HepG2 (cell line): ENCODE data around the gene BMPR1B.

Experiments used
- BRCA1 ChIP-seq: sonication (generic); formaldehyde crosslinking; IDR thresholded peaks from 2 replicates; pipeline ENCODE4 v1.4.0; 2020; ENCODE audit warnings: missing genetic modification reagents
- CBFB ChIP-seq: sonication (generic); formaldehyde crosslinking; IDR thresholded peaks from 2 replicates; pipeline ENCODE4 v1.4.0; 2020; ENCODE audit warnings: missing genetic modification reagents
- DNMT3B ChIP-seq: conservative IDR thresholded peaks from 2 replicates; pipeline ENCODE4 v1.6.1; 2016; ENCODE audit warnings: missing biosample characterization, control low read depth
- MXI1 ChIP-seq: IDR thresholded peaks from 3 replicates; pipeline ENCODE4 v1.6.1; 2012; ENCODE audit warnings: low read depth, low read length, inconsistent platforms, borderline replicate concordance
- NCOA5 ChIP-seq: sonication (generic); formaldehyde crosslinking; IDR thresholded peaks from 2 replicates; pipeline ENCODE4 v1.4.0; 2020; ENCODE audit warnings: missing genetic modification reagents
- SRY ChIP-seq: sonication (generic); formaldehyde crosslinking; IDR thresholded peaks from 2 replicates; pipeline ENCODE4 v1.8.0; 2022; ENCODE audit warnings: mild to moderate bottlenecking, missing genetic modification reagents
- ZBTB49 ChIP-seq: sonication (generic); formaldehyde crosslinking; IDR thresholded peaks from 2 replicates; pipeline ENCODE4 v1.4.0; 2020; ENCODE audit warnings: missing genetic modification reagents, borderline replicate concordance
- ZKSCAN1 ChIP-seq: fragments of 150-350 bp; IDR thresholded peaks from 2 replicates; pipeline ENCODE4 v1.6.1; 2014; ENCODE audit warnings: low read length
- ZNF777 ChIP-seq: sonication (generic); formaldehyde crosslinking; IDR thresholded peaks from 2 replicates; pipeline ENCODE4 v1.4.0; 2020; ENCODE audit warnings: missing genetic modification reagents

GRCh38 chr4:95181243-95181995 lies 423.7 kb downstream of the BMPR1B start:
- TF ChIP-seq CBFB (no peak), BRCA1 (no peak), ZKSCAN1 (no peak), SRY (CRISPR knock-in tag) (no peak), DNMT3B (CRISPR knock-in tag) (no peak), MXI1 (no peak), ZNF777 (CRISPR knock-in tag) (no peak), NCOA5 (CRISPR knock-in tag) (no peak), ZBTB49 (CRISPR knock-in tag) (no peak)
